GM06990 (cell line): ENCODE measurements around the gene OR56A1.
A peak's percentile ranks its signal among the peaks of the same experiment; 100 is the strongest.

Experiments used
- DNase-seq: peaks from one replicate; pipeline ENCODE4 v3.0.0-alpha.2; 2011; ENCODE audit not compliant: insufficient read length; ENCODE audit errors: extremely low read depth
- H3K27me3 ChIP-seq: replicated peaks from 2 replicates; pipeline ENCODE4 v1.6.0; 2011; ENCODE audit warnings: low read length; ENCODE audit not compliant: control insufficient read depth, insufficient read depth
- H3K36me3 ChIP-seq: 2 replicates; pipeline ENCODE4 v1.5.1; 2011; ENCODE audit warnings: low read length; ENCODE audit not compliant: control insufficient read depth, insufficient read depth
- H3K4me3 ChIP-seq: replicated peaks from 2 replicates; pipeline ENCODE4 v1.5.1; 2011; ENCODE audit warnings: low read depth, mild to moderate bottlenecking, control low read depth, low read length
- CTCF ChIP-seq: IDR thresholded peaks from 2 replicates; pipeline ENCODE4 v1.5.1; 2011; ENCODE audit warnings: low read length, control low read depth, mild to moderate bottlenecking, inconsistent platforms; ENCODE audit not compliant: insufficient read depth, poor library complexity, severe bottlenecking

OR56A1 gene

DNA sequence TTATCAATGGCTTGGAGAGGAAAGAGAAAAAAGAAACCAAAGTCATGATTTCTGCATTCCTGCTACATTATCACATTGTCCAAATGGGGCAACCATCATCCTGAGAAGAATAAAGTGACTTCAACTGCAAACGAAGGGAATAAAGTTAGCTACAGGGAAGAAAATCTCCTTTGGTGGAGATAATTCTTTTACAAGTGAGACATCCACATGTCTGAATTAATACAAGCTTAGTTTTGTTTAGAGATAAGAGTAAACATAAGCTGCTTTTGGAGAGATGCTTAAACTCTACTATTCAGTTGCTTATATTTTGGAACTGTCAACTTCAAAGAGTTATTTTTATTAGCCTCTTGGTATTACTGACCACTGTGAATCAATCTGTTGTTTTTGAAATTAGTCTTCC, 43.7 kb downstream of the OR56A1 start, which contains the start of gene OR52L1:
TSS of gene OR52L1 (minus strand) at position 101 of the 400 bp plus-strand sequence. CDS start at position 46, 55 bp downstream.
- TF ChIP-seq CTCF, result no peak
- H3K27me3 ChIP-seq, result no peaks in the 10 kb centered on the region
- no peak for DNase-seq

DNA sequence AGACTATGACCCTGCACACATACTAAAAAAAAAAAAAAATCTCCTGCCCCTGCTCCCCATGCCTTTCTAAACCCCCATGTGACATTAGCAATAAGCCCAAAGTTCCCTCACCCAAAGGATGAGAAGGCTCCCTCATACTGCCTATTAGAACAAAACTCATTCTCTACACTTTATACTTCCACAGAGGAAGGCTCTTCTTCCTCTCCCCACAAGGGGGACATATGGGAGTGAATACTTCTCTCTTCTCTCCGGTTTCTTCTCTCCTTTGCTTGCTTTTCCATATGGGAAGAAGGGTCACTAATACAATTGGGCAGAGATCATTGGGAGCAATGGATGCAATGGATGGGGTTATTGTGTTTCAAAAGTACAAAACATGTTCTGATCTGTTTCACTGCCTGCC, 47.1 kb downstream of the OR56A1 start:
- TF ChIP-seq CTCF, result peak; percentile 2
- Histone ChIP-seq H3K27me3 (no peaks in the 10 kb centered on the region), H3K36me3 (no peaks in the 10 kb centered on the region), H3K4me3 (no peak overlapping the region)
- DNase-seq, result no peak

More for the DNA sequence above, 43.7 kb downstream of the OR56A1 start, which contains the start of gene OR52L1:
- H3K4me3 ChIP-seq, result no peak within 1 kb of the TSS
- no peaks in the 10 kb centered on the region for H3K36me3 ChIP-seq

DNA sequence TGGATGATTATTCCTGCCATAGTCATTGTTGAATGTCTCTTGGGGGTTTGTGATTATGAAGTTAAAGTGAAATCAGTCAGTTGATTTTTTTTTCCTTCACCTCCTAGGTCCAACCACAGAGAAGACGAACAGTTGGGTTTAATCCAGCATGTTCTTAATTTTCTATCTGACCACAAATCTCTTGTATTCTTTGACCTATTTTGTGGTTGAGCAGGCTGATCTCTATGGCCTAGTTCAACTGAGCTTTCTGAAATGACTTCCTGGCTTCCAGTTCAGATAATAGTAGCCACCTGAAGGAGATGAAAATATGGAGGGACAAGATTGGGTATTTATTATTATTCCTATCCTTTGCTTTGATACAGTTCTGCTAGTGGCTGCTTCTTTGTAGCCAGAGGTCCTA, 57.0 kb downstream of the OR56A1 start:
- Histone ChIP-seq H3K36me3 (no peaks in the 10 kb centered on the region), H3K27me3 (no peaks in the 10 kb centered on the region; the same call in 1 of the 2 replicates), H3K4me3 (no peak overlapping the region)
- DNase-seq, result no peak
- TF ChIP-seq CTCF, result no peak
